PC-9 (cell line): Measurements from ENCODE around the gene OTULIN.

Experiments used
- EZH2 ChIP-seq: fragments of 200-600 bp; sonication (generic); IDR thresholded peaks from 2 replicates; pipeline ENCODE4 v1.8.0; 2017; ENCODE audit warnings: antibody characterized with exemption, low read depth
- TF ChIP-seq, protein P1 (sequence below): fragments of 200-600 bp; sonication (generic); conservative IDR thresholded peaks from 2 replicates; pipeline ENCODE4 v1.6.1; 2017; ENCODE audit warnings: mixed run types, antibody characterized with exemption, mild to moderate bottlenecking, moderate library complexity

DNA sequence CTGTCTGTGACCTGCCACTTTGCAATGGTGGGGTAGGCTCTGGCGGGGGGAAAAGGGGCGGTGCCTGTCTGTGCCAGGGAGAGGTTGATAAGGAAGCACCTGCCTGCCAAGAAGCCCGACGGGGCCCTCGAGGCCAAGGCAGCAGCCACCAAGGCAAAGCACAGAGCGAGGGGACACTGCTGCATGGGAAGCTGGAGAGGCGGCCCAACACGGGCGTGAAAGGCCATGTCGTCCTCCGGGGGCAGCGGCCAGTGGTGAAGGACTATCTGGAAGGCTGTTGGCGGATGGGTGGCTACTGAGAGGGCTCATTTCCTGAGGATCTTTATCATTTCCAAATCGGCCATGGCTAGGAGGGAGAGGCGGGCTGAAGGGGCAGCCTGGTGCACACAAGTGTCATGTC is 66.4 kb downstream of the OTULIN start:
- TF ChIP-seq, protein P1, sequence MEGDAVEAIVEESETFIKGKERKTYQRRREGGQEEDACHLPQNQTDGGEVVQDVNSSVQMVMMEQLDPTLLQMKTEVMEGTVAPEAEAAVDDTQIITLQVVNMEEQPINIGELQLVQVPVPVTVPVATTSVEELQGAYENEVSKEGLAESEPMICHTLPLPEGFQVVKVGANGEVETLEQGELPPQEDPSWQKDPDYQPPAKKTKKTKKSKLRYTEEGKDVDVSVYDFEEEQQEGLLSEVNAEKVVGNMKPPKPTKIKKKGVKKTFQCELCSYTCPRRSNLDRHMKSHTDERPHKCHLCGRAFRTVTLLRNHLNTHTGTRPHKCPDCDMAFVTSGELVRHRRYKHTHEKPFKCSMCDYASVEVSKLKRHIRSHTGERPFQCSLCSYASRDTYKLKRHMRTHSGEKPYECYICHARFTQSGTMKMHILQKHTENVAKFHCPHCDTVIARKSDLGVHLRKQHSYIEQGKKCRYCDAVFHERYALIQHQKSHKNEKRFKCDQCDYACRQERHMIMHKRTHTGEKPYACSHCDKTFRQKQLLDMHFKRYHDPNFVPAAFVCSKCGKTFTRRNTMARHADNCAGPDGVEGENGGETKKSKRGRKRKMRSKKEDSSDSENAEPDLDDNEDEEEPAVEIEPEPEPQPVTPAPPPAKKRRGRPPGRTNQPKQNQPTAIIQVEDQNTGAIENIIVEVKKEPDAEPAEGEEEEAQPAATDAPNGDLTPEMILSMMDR, result no peak
- TF ChIP-seq EZH2, result no peak
